Cardiac septum (tissue), 1 donor: ENCODE results near the gene ATPAF2. TPM values are rescaled to one million over a fixed set of nuclear protein-coding genes. Genes with fewer than 3 reads are reported as not detected.

Experiments
- DNase-seq: peaks from one replicate; pipeline ENCODE4 v3.0.0-alpha.2; 2020; ENCODE audit warnings: low spot score
- intact Hi-C: fragments of 100-400 bp; cut with DNase I; formaldehyde crosslinking; loops from one replicate; pipeline ENCODE4 v1.14.0; 2022
- total RNA-seq: library from RNA; stranded (reverse); fragmentation: NEBNext Ultra II Directional; extraction: Animal tissue kit (Norgen Biotek cat#: 25700); gene quantifications from one replicate; pipeline ENCODE4 v1.2.1, GENCODE V29; 2021
- donor health status: DM: no; HTN: no; CAD: no.

ATPAF2 gene
- total RNA-seq, 1 donor from 2014 or later, result 31.5 TPM

DNA sequence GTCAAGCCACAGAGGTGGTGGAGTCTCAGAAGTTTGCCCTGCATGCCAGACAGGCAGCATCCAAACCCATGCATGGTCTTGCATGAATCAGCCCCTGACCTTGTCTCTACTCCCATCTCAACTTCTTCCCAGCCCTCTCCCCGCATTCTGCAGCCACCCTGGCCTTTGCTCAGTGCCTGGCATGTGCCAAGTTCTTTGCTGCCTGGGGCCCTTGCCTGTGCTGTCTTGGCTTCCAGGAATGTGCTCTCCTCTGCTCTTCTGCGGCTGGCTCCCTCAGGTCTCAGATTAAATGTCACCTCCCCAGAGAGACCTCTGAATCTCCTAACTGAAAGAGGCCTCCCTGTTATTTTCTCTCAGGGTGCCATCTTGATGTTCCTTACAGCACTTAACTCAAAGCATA lies 48.7 kb downstream of the ATPAF2 start:
- DNase-seq, result no peak
- intact Hi-C loops, result no loop called here

DNA sequence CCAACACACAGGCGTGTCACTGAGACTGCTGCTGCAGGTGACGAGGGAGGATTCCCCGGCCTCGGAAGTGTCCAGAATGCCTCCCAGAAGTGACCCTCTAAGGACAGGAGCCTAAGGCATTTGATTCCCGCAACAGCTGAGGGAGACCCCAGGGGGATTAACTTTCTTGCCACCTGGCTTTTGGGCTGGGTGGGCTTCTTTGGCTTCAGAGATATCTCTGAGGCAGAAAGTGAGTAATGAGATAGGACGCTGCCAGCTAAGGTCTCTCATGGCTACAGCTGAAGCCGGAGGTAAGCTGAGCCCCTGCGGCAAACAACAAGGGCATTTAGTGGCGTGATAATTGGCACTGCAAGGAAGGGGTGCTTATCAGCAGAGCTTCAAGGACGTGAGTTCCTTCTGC lies 49.4 kb downstream of the ATPAF2 start:
- intact Hi-C loops, result no loop called here
- DNase-seq, result no peak

DNA sequence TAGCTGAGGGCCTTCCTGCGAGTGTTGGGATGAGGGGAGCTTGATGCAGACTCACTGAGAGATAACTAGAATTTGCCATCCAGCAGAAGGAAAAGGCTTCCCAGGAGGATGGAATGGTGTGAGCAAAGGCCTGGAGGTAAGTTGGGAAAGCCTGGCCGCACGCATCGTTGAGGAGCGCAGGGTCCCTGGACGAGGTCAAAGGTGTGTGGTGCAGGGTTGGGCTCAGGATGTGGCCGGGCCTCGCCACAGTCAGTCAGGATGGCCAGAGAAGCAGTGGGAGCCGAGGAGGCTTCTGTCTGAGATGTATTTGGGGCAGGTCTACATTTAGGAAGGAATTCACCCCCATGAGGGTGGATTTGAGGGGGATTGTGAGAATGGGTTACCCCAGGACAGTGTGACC lies 49.9 kb downstream of the ATPAF2 start:
- no peak for DNase-seq
- intact Hi-C loops, result no loop called here

DNA sequence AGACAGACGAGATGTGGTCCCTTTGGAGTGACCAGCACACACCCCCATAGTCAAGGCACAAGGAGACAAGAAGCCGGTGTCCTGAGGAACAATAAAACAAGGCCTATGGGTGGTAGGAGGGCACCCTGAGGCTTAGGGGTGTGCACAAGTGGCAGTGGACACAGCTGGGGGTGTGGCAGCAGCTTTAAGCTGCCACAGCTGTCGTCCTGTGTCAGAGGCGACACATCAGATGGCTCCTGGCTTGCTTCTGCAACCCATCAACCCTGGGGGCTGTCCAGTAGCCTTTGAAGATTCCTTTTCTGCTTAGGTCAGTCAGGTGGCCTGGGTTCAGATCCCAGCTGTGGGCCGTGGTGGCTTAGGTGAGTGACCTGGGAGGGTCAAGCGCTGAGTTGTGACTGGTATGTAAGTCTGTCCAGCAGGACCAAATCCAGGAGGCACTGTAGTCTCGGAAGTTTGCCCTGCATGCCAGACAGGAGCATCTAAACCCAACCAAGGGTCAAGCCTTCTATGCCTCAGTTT lies 50.5 kb downstream of the ATPAF2 start:
- DNase-seq, result no peak

DNA sequence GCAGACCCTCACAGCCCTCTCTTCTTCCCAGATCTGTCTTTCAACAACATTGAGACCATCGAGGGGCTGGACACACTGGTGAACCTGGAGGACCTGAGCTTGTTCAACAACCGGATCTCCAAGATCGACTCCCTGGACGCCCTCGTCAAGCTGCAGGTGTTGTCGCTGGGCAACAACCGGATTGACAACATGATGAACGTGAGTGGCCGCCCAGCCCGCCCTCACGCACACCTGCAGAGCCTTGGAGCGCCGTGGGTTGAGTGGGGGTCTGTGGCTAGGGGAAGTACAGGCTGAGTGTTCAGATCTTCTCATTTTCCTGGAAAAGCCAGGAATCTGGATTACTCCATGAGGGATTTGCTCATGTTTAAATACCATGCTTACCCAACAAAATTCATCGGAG lies 51.1 kb downstream of the ATPAF2 start:
- DNase-seq, result no peak
- intact Hi-C loops, result no loop called here

More for the DNA sequence above, 50.5 kb downstream of the ATPAF2 start:
- intact Hi-C loops, result no loop called here

- DNase-seq, result no peak
- intact Hi-C loops, result no loop called here
Observed at GRCh38 chr17:17987187-17987896, 51.6 kb downstream of the ATPAF2 start.

DNA sequence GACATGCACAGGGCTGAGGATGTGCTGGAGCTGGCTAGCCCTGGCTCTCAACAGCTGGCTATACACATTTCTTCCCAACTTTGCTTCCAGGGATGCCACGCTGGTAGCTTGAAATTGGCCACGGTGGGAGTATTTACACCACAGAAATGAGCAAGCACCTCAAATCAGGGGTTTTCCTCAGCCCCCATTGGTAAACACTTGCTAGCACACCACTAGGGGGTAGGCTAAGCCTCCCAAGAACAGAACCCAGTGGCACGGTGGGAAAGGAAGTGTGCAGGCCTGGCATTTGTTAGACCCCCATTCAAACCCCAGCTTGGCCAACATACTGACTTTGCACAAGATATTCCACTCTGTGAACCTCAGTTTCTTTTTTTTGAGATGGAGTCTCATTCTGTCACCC lies 53.4 kb downstream of the ATPAF2 start:
- intact Hi-C loops, result no loop called here
- no peak for DNase-seq

- intact Hi-C loops, result no loop called here
- DNase-seq, result no peak
Observed at GRCh38 chr17:17985153-17985552, 53.8 kb downstream of the ATPAF2 start.

DNA sequence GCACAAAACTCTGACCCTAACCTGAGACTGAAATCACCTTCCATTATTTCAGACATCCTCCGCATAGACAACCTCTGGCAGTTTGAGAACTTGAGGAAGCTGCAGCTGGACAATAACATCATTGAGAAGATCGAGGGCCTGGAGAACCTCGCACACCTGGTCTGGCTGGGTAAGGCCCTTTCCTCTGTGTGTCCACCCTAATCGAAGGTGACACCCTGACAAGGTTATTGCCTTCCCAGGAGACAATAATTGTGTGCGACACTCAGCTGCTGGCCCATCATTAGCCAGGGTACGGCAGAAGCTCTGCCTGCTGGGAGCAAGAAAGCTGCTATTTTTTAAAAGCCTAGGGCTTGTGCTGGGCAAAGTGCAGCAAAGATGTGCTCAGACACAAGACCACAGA lies 55.2 kb downstream of the ATPAF2 start:
- intact Hi-C loops, result no loop called here
- DNase-seq, result no peak

- intact Hi-C loops, result no loop called here
- DNase-seq, result no peak
Observed at GRCh38 chr17:17983376-17983775, 55.6 kb downstream of the ATPAF2 start.

DNA sequence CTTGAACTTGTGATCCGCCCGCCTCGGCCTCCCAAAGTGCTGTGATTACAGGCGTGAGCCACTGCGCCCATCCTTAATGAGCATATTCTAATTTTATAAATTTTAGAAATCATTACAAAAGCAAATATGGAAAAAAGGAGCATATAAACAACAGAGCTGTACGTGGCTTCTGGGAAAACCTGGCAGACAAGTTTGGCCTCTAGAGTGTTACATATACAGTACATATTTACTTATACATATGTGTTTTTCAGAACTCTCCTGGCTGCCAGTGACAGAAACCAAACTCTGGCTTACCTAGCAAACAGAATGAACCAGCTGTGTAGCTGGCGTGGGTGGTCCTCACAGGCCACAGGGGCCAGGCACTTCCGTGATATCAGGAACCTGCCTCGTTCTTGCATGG lies 56.2 kb downstream of the ATPAF2 start:
- intact Hi-C loops, result no loop called here
- DNase-seq, result no peak

GRCh38 chr17:17981330-17981729 lies 57.6 kb downstream of the ATPAF2 start:
- DNase-seq, result no peak
- intact Hi-C loops, result no loop called here

GRCh38 chr17:17979778-17980177 lies 59.2 kb downstream of the ATPAF2 start:
- intact Hi-C loops, result no loop called here
- DNase-seq, result no peak

DNA sequence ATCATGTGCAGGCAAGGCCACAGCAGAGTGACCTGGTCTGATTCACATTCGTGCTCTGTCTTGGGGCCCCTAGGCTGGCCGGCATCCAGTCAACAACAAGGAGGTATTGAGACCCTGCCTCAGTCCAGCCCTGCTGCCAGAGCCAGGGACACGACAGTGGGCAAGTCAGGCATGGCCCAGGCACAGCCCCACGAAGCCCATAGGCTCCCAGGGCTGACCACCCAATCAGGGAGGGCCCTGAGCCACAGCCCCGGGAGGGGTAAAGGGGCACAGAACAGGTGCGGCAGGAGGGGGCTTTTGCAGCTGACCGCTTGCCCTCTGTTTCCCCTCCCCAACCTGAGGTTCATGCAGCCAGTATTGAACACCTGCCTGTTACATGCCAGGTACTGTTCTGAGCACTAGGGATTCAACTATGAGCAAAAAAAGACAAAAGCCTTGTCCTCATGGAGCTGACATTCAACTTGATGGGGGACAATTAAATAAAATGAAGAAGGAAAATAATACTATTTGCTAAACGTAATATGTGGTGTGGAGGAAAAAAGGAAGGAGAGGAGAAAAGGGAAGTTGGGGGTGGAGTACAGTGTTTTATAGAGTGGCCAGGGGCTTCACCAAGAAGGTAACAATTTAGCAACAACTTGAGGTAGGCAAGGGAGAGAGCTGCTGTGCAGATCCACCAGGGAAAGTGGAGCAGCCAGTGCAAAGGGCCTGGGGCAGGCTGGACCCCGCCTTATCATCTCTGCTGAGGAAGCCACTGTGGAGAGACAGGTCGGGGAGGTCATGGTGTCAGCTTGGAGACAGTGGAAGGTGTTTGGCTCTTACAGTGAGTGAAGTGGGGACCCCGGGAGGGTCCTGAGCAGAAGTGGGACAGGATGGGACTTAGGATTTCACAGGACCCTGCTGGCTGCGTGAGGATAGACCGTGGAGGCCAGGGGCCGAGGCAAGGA lies 60.2 kb downstream of the ATPAF2 start:
- intact Hi-C loops, result no loop called here
- no peak for DNase-seq

- DNase-seq, result no peak
- intact Hi-C loops, result no loop called here
Observed at GRCh38 chr17:17976931-17977570, 61.9 kb downstream of the ATPAF2 start.

DNA sequence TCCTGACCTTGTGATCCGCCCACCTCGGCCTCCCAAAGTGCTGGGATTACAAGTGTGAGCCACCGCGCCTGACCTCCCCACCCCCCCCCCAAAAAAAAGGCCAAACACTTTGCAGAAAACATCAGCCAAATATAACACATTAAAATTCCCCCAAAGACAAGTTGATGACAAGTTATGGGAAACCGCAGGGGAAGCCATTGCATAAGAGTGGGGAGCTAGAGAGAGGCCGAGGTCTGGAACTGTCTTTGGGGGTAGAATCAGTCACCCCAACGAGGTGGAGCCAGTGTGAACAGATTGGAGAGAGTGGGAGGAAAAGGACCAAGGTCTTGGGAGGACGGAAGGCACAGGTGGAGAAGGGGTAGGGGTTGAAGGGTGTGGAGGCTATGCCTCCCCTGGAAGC lies 63.5 kb downstream of the ATPAF2 start:
- no peak for DNase-seq
- intact Hi-C loops, result no loop called here

- intact Hi-C loops, result loop anchor here (5.0 kb wide), 2 partner anchors 51 to 64 kb away; partner anchors contain the start of genes ATPAF2 and GID4
Observed at GRCh38 chr17:17972952-17973254, 66.1 kb downstream of the ATPAF2 start.

DNA sequence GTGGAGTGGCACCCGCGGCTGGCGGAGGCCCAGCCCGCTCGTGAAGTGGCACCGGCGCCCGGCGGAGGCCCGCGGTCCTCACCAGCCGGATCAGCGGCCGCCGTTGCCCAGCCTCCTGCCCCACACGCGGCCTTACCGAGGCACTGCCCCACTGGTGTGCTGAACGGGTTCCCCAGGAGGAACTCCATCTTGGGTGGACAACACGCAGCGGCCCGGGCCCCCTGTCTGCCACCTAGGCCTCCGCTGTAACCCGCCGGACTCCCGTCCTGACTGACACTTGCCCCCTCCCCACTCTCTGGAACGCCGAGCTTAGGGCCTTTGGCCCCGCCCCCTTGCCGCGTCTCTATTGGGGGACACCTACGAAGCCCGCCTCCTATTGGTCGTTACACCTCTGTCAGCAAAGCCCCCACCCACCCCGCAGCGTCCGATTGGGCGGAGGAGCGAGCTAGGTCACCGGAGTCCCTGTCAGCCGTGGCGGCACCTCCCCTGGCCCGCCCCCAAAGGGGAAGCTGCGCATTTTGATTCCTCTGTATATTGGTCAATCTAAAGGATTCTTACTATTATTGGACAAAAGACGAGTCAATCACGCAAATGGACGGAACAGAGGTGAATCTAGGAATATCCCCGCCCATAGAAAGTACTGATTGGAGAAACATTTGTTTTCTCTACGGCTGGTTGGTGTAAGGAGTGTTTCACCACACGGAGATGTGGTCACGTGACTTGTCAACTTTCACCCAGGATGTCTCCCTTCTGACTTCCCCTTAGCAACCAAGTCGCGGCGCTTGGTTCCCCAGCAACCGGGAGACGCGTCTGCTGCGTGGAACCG lies 66.6 kb downstream of the ATPAF2 start, which contains the start of the genes DRC3 and TOM1L2:
Gene DRC3, plus strand, starts transcription at position 737 of the 826 bp plus-strand sequence. CDS start 4,737 bp downstream, outside the sequence.
Gene TOM1L2, minus strand, starts transcription at position 275 of the 826 bp plus-strand sequence. Its CDS starts 87 bp downstream, at position 188.
- intact Hi-C loops, result loop anchor here (5.0 kb wide), 2 partner anchors 50 to 65 kb away; partner anchors contain the start of genes ATPAF2 and GID4
- DNase-seq, result peak; percentile 100

More at GRCh38 chr17:17972952-17973254, 66.1 kb downstream of the ATPAF2 start:
- no peak for DNase-seq
